HepG2 (cell line): ENCODE data around the gene CERS1. TPM values are rescaled to one million over a fixed set of nuclear protein-coding genes. Genes with fewer than 3 reads are reported as not detected.

Experiments
- FOXO1 ChIP-seq: sonication (generic); formaldehyde crosslinking; IDR thresholded peaks from 2 replicates; pipeline ENCODE4 v1.4.0; 2020; ENCODE audit warnings: missing genetic modification reagents
- NAIF1 ChIP-seq: sonication (generic); formaldehyde crosslinking; IDR thresholded peaks from 2 replicates; pipeline ENCODE4 v1.5.0; 2020; ENCODE audit warnings: mild to moderate bottlenecking, missing genetic modification reagents, borderline replicate concordance
- RBFOX2 ChIP-seq: fragments of 200-400 bp; formaldehyde crosslinking; IDR thresholded peaks from 2 replicates; pipeline ENCODE4 v1.6.1; 2017; ENCODE audit warnings: low read depth, mild to moderate bottlenecking, low read length
- SP1 ChIP-seq, 2 experiments: fragments of 450-650 bp in 1 of 2; sonication (generic) in 1 of 2; formaldehyde crosslinking in 1 of 2; IDR thresholded peaks; 2 replicates each; pipeline versions ENCODE4 v1.4.0 to v1.6.1; 2016 to 2020; ENCODE audit warnings: missing genetic modification reagents in 1 of 2
- SRSF4 ChIP-seq: fragments of 200-400 bp; formaldehyde crosslinking; IDR thresholded peaks from one replicate; pipeline ENCODE4 v1.6.1; 2018; ENCODE audit warnings: mild to moderate bottlenecking, low read depth, low read length, moderate library complexity; ENCODE audit not compliant: poor library complexity, severe bottlenecking
- ZNF256 ChIP-seq: sonication (generic); formaldehyde crosslinking; conservative IDR thresholded peaks from 2 replicates; pipeline ENCODE4 v1.4.0; 2020; ENCODE audit warnings: missing genetic modification reagents
- ZNF30 ChIP-seq: sonication (generic); formaldehyde crosslinking; IDR thresholded peaks from 2 replicates; pipeline ENCODE4 v1.5.0; 2020; ENCODE audit warnings: mild to moderate bottlenecking, missing genetic modification reagents
- ZSCAN20 ChIP-seq: sonication (generic); formaldehyde crosslinking; IDR thresholded peaks from 2 replicates; pipeline ENCODE4 v1.4.0; 2020; ENCODE audit warnings: missing genetic modification reagents, mild to moderate bottlenecking, borderline replicate concordance
- polyA plus RNA-seq, 8 experiments: library from polyadenylated mRNA; depleted of rRNA in 3 of 8; stranded (reverse) in 7 of 8; unstranded in 1 of 8; fragments of >200 nt; fragmentation: Illumina TruSeq in 4 of 8; extraction: Trizol in 4 of 8; gene quantifications; 2 replicates each; pipeline versions ENCODE4 v1.2.1 to v1.2.3, GENCODE V29; 2011 to 2016; ENCODE audit warnings: low read depth in 4 of 8, missing spikeins in 1 of 8, mixed read lengths in 1 of 8; ENCODE audit not compliant: insufficient read depth in 1 of 8
- total RNA-seq, 5 experiments: library from RNA; depleted of rRNA; stranded (reverse); fragments of >200 nt; fragmentation: Illumina TruSeq; extraction: Trizol; gene quantifications; 2 replicates each; pipeline ENCODE4 v1.2.3, GENCODE V29; 2016; ENCODE audit warnings: low read depth in 1 of 5
- TF ChIP-seq, protein P1 (sequence below): sonication (generic); formaldehyde crosslinking; IDR thresholded peaks from 2 replicates; pipeline ENCODE4 v1.4.0; 2020; ENCODE audit warnings: missing genetic modification reagents, borderline replicate concordance
- TF ChIP-seq, protein P2 (sequence below): sonication (generic); formaldehyde crosslinking; IDR thresholded peaks from 2 replicates; pipeline ENCODE4 v1.8.0; 2023; ENCODE audit warnings: mild to moderate bottlenecking, missing genetic modification reagents
- TF ChIP-seq, protein P3 (sequence below): sonication (generic); formaldehyde crosslinking; IDR thresholded peaks from 2 replicates; pipeline ENCODE4 v1.4.0; 2020; ENCODE audit warnings: missing genetic modification reagents
- TF ChIP-seq, protein P4 (sequence below): sonication (generic); formaldehyde crosslinking; IDR thresholded peaks from 2 replicates; pipeline ENCODE4 v1.4.0; 2020; ENCODE audit warnings: mild to moderate bottlenecking, missing genetic modification reagents

CERS1 gene
- total and polyA plus RNA-seq, 2 of the 13 experiments (the other 11 are each of a cell fraction or from before 2014, with no cell fraction given): 4.6 to 9.8 TPM

DNA sequence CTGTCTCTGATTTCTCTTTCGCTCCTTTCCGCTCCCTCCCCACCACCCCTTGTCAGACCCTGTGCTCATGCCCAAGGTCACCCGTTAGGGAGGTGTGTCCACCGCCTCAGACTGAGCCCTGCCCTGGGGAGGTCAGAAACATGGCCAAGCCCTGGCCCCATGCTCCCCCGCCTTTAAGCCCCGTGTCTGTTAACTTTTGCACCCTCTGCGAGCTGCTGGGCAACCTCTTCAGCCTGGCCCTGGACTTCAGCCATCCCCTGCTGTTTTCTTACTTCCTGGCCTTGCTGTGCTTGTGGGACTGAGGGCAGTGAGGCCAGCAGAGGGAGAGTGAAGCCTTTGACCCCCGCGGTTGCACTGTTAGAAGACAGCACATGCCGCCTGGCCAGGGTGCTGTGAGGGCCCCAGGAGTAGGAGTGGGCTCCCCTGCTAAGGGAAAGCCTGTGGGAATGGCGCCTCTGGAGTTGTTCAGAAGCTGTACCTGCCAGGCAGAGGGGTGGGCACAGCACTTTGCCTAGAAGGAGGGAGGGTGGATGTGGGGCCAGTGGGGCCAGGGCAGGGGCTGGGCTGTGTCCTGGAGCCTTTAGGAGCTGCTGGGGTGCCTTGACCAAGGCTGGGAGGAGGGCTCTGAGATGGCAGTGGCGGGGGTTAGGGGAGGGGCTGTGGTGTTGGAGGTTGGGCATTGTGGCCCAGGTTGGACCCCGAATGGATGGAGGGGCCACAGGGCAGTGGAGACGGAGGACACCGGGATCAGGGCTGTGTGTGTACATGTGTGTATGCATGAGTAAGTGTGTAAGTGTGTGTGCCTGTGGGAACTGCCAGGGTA, 56.3 kb downstream of the CERS1 start (continued):
- TF ChIP-seq SRSF4 (no peak), FOXO1 (peak; percentile 85), SP1 (IDR thresholded peaks at IDR 0.05) (no peak), SP1 (CRISPR knock-in tag; IDR thresholded peaks at IDR 0.05) (no peak), NAIF1 (no peak), ZNF30 (CRISPR knock-in tag) (no peak), ZSCAN20 (CRISPR knock-in tag) (no peak), RBFOX2 (no peak), ZNF256 (CRISPR knock-in tag) (no peak; the same call in 1 of the 2 replicates)
- TF ChIP-seq, protein P1, sequence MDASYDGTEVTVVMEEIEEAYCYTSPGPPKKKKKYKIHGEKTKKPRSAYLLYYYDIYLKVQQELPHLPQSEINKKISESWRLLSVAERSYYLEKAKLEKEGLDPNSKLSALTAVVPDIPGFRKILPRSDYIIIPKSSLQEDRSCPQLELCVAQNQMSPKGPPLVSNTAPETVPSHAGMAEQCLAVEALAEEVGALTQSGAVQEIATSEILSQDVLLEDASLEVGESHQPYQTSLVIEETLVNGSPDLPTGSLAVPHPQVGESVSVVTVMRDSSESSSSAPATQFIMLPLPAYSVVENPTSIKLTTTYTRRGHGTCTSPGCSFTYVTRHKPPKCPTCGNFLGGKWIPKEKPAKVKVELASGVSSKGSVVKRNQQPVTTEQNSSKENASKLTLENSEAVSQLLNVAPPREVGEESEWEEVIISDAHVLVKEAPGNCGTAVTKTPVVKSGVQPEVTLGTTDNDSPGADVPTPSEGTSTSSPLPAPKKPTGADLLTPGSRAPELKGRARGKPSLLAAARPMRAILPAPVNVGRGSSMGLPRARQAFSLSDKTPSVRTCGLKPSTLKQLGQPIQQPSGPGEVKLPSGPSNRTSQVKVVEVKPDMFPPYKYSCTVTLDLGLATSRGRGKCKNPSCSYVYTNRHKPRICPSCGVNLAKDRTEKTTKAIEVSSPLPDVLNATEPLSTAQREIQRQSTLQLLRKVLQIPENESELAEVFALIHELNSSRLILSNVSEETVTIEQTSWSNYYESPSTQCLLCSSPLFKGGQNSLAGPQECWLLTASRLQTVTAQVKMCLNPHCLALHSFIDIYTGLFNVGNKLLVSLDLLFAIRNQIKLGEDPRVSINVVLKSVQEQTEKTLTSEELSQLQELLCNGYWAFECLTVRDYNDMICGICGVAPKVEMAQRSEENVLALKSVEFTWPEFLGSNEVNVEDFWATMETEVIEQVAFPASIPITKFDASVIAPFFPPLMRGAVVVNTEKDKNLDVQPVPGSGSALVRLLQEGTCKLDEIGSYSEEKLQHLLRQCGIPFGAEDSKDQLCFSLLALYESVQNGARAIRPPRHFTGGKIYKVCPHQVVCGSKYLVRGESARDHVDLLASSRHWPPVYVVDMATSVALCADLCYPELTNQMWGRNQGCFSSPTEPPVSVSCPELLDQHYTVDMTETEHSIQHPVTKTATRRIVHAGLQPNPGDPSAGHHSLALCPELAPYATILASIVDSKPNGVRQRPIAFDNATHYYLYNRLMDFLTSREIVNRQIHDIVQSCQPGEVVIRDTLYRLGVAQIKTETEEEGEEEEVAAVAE (CRISPR knock-in tag): no peak
- TF ChIP-seq, protein P2, sequence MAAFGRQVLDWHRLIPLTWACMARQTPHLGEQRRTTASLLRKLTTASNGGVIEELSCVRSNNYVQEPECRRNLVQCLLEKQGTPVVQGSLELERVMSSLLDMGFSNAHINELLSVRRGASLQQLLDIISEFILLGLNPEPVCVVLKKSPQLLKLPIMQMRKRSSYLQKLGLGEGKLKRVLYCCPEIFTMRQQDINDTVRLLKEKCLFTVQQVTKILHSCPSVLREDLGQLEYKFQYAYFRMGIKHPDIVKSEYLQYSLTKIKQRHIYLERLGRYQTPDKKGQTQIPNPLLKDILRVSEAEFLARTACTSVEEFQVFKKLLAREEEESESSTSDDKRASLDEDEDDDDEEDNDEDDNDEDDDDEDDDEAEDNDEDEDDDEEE (CRISPR knock-in tag): peak; percentile 74; the same call in 1 of the 2 replicates
- TF ChIP-seq, protein P3, sequence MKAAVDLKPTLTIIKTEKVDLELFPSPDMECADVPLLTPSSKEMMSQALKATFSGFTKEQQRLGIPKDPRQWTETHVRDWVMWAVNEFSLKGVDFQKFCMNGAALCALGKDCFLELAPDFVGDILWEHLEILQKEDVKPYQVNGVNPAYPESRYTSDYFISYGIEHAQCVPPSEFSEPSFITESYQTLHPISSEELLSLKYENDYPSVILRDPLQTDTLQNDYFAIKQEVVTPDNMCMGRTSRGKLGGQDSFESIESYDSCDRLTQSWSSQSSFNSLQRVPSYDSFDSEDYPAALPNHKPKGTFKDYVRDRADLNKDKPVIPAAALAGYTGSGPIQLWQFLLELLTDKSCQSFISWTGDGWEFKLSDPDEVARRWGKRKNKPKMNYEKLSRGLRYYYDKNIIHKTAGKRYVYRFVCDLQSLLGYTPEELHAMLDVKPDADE: no peak
- TF ChIP-seq, protein P4, sequence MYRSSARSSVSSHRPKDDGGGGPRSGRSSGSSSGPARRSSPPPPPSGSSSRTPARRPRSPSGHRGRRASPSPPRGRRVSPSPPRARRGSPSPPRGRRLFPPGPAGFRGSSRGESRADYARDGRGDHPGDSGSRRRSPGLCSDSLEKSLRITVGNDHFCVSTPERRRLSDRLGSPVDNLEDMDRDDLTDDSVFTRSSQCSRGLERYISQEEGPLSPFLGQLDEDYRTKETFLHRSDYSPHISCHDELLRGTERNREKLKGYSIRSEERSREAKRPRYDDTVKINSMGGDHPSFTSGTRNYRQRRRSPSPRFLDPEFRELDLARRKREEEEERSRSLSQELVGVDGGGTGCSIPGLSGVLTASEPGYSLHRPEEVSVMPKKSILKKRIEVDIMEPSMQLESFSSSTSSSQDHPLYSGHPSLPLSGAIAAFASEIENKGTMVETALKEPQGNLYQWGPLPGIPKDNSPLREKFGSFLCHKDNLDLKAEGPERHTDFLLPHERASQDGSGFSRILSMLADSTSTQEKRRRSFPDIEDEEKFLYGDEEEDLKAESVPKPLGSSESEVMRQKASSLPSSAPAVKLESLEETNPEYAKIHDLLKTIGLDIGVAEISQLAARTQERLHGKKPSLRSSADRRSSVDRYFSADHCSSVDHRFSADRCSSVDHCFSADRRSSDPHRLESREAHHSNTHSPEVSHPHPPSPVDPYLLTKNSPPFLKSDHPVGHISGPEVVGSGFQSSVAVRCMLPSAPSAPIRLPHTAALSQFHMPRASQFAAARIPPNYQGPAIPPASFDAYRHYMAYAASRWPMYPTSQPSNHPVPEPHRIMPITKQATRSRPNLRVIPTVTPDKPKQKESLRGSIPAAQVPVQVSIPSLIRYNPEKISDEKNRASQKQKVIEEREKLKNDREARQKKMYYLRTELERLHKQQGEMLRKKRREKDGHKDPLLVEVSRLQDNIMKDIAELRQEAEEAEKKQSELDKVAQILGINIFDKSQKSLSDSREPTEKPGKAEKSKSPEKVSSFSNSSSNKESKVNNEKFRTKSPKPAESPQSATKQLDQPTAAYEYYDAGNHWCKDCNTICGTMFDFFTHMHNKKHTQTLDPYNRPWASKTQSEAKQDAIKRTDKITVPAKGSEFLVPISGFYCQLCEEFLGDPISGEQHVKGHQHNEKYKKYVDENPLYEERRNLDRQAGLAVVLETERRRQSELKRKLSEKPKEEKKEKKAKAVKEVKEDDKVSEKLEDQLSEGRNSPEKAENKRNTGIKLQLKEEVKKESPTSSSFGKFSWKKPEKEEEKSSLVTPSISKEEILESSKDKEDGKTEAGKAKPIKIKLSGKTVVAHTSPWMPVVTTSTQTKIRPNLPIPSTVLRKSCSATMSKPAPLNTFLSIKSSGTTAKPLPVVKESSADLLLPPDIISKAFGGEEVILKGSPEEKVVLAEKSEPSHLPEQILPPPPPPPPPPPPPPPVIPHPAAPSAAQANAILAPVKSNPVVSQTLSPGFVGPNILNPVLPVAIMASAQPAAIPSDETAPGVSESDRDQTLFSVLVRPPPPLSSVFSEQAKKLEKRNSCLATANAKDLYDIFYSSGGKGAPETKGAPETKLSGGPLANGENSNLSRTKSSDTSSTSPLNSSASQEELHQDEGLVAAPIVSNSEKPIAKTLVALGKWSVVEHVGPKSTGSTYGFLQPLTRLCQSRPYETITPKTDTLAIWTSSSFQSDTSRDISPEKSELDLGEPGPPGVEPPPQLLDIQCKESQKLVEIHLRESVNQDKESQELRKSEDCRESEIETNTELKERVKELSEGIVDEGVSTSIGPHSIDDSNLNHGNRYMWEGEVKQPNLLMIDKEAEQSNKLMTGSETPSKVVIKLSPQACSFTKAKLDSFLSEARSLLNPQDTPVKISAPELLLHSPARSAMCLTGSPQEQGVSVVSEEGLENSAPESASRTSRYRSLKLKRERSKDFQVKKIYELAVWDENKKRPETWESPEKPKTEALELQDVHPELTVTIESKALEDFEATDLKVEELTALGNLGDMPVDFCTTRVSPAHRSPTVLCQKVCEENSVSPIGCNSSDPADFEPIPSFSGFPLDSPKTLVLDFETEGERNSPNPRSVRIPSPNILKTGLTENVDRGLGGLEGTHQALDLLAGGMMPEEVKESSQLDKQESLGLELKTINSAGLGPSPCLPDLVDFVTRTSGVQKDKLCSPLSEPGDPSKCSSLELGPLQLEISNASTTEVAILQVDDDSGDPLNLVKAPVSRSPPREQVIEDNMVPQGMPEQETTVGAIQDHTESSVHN (CRISPR knock-in tag): no peak; the same call in 1 of the 2 replicates
